H9 (cell line): ENCODE results near the gene RAB15. TPM values are rescaled to one million over a fixed set of nuclear protein-coding genes. Genes with fewer than 3 reads are reported as not detected.
A peak's percentile ranks its signal among the peaks of the same experiment; 100 is the strongest.

Experiments
- DNase-seq: peaks from one replicate; pipeline ENCODE4 v3.0.0-alpha.2; 2017
- H2AFZ ChIP-seq: one replicate; pipeline ENCODE4 v1.6.1; 2013; ENCODE audit warnings: mild to moderate bottlenecking, low read length, control low read depth, moderate library complexity
- H2AK5ac ChIP-seq: 2 replicates; pipeline ENCODE4 v1.6.1; 2013; ENCODE audit warnings: low read length, control low read depth, mixed read lengths; ENCODE audit not compliant: insufficient read length
- H2BK120ac ChIP-seq: one replicate; pipeline ENCODE4 v1.6.1; 2013; ENCODE audit warnings: low read depth, mild to moderate bottlenecking, low read length, control low read depth, inconsistent platforms; ENCODE audit not compliant: poor library complexity, severe bottlenecking
- H2BK12ac ChIP-seq: 2 replicates; pipeline ENCODE4 v1.6.1; 2013; ENCODE audit warnings: low read length, control low read depth, mixed read lengths, low read depth; ENCODE audit not compliant: insufficient read length
- H2BK15ac ChIP-seq: 2 replicates; pipeline ENCODE4 v1.6.1; 2013; ENCODE audit warnings: low read depth, low read length, control low read depth
- H2BK20ac ChIP-seq: one replicate; pipeline ENCODE4 v1.6.1; 2013; ENCODE audit warnings: low read depth, mild to moderate bottlenecking, low read length, control low read depth, inconsistent platforms; ENCODE audit not compliant: poor library complexity, severe bottlenecking
- H2BK5ac ChIP-seq: 2 replicates; pipeline ENCODE4 v1.6.1; 2013; ENCODE audit warnings: low read length, control low read depth, mixed read lengths; ENCODE audit not compliant: insufficient read length
- H3K14ac ChIP-seq: 2 replicates; pipeline ENCODE4 v1.6.1; 2013; ENCODE audit warnings: low read length, control low read depth; ENCODE audit not compliant: insufficient read depth
- H3K18ac ChIP-seq: 2 replicates; pipeline ENCODE4 v1.6.1; 2013; ENCODE audit warnings: low read depth, mild to moderate bottlenecking, mixed read lengths, low read length, control low read depth; ENCODE audit not compliant: insufficient read length
- H3K23ac ChIP-seq: 2 replicates; pipeline ENCODE4 v1.6.1; 2013; ENCODE audit warnings: low read length, control low read depth, mixed read lengths, low read depth; ENCODE audit not compliant: insufficient read length
- H3K23me2 ChIP-seq: 2 replicates; pipeline ENCODE4 v1.6.1; 2013; ENCODE audit warnings: low read depth, mild to moderate bottlenecking, mixed read lengths, low read length, control low read depth; ENCODE audit not compliant: insufficient read length, poor library complexity, severe bottlenecking
- H3K27ac ChIP-seq: 2 replicates; pipeline ENCODE4 v1.5.1; 2013; ENCODE audit warnings: low read length, control low read depth, mixed read lengths, low read depth; ENCODE audit not compliant: insufficient read length
- H3K27me3 ChIP-seq: 2 replicates; pipeline ENCODE4 v1.6.1; 2013; ENCODE audit warnings: low read length, control low read depth, inconsistent platforms; ENCODE audit not compliant: insufficient read depth
- H3K4ac ChIP-seq: 2 replicates; pipeline ENCODE4 v1.6.1; 2013; ENCODE audit warnings: low read depth, mild to moderate bottlenecking, control low read depth, inconsistent platforms, low read length, moderate library complexity
- H3K4me1 ChIP-seq: 2 replicates; pipeline ENCODE4 v1.6.1; 2013; ENCODE audit warnings: low read length, control low read depth, inconsistent platforms; ENCODE audit not compliant: insufficient read depth
- H3K4me2 ChIP-seq: 2 replicates; pipeline ENCODE4 v1.6.1; 2013; ENCODE audit warnings: low read length, control low read depth, mixed read lengths; ENCODE audit not compliant: insufficient read length, insufficient read depth
- H3K56ac ChIP-seq: 2 replicates; pipeline ENCODE4 v1.6.1; 2013; ENCODE audit warnings: low read depth, mild to moderate bottlenecking, mixed read lengths, low read length, control low read depth; ENCODE audit not compliant: insufficient read length
- H3K79me1 ChIP-seq: 2 replicates; pipeline ENCODE4 v1.6.1; 2013; ENCODE audit warnings: low read depth, mild to moderate bottlenecking, moderate library complexity, low read length, control low read depth, inconsistent platforms; ENCODE audit not compliant: insufficient read depth, poor library complexity, severe bottlenecking
- H3K79me2 ChIP-seq: 2 replicates; pipeline ENCODE4 v1.6.1; 2013; ENCODE audit warnings: low read length, control low read depth, inconsistent platforms; ENCODE audit not compliant: insufficient read depth
- H3K9ac ChIP-seq: 2 replicates; pipeline ENCODE4 v1.6.1; 2013; ENCODE audit warnings: low read length, control low read depth, mixed read lengths; ENCODE audit not compliant: insufficient read length; ENCODE audit errors: extremely low read depth
- H3K9me3 ChIP-seq: one replicate; pipeline ENCODE4 v1.6.1; 2013; ENCODE audit warnings: low read depth, low read length, inconsistent platforms; ENCODE audit not compliant: control insufficient read depth
- H3T11ph ChIP-seq: one replicate; pipeline ENCODE4 v1.6.1; 2013; ENCODE audit warnings: mild to moderate bottlenecking, low read length, control low read depth, inconsistent platforms
- H4K20me1 ChIP-seq: one replicate; pipeline ENCODE4 v1.6.1; 2013; ENCODE audit not compliant: control insufficient read depth, insufficient read length, insufficient read depth
- H4K5ac ChIP-seq: 2 replicates; pipeline ENCODE4 v1.6.1; 2013; ENCODE audit warnings: low read depth, mild to moderate bottlenecking, mixed read lengths, low read length, control low read depth; ENCODE audit not compliant: insufficient read length
- H4K8ac ChIP-seq: replicated peaks from 2 replicates; pipeline ENCODE4 v1.6.1; 2013; ENCODE audit warnings: low read length, control low read depth, mixed read lengths, low read depth; ENCODE audit not compliant: insufficient read length
- H4K91ac ChIP-seq: 2 replicates; pipeline ENCODE4 v1.6.1; 2013; ENCODE audit warnings: low read depth, mild to moderate bottlenecking, moderate library complexity, mixed read lengths, low read length, control low read depth; ENCODE audit not compliant: insufficient read length
- H3K27ac Mint-ChIP-seq, 3 experiments: 2 replicates in 2 of 3; 3 replicates in 1 of 3; pipeline ENCODE4 v1.8.0; 2020 to 2021; ENCODE audit warnings: mixed read lengths in 3 of 3, mild to moderate bottlenecking in 1 of 3, moderate library complexity in 1 of 3
- H3K27me3 Mint-ChIP-seq: 2 replicates; pipeline ENCODE4 v1.8.0; 2021; ENCODE audit warnings: low read depth, mild to moderate bottlenecking, moderate library complexity, mixed read lengths
- H3K36me3 Mint-ChIP-seq, 3 experiments: 2 replicates in 2 of 3; 3 replicates in 1 of 3; pipeline ENCODE4 v1.8.0; 2020 to 2021; ENCODE audit warnings: low read depth in 3 of 3, mixed read lengths in 3 of 3; ENCODE audit not compliant: insufficient read depth in 1 of 3
- H3K4me1 Mint-ChIP-seq, 2 experiments: 2 replicates each; pipeline ENCODE4 v1.8.0; 2020; ENCODE audit warnings: mixed read lengths in 2 of 2
- H3K4me3 Mint-ChIP-seq, 2 experiments: 2 replicates in 1 of 2; 3 replicates in 1 of 2; pipeline ENCODE4 v1.8.0; 2020 to 2021; ENCODE audit warnings: mild to moderate bottlenecking in 2 of 2, mixed read lengths in 2 of 2, moderate library complexity in 1 of 2
- H3K9me3 Mint-ChIP-seq, 2 experiments: 2 replicates in 1 of 2; 3 replicates in 1 of 2; pipeline ENCODE4 v1.8.0; 2020; ENCODE audit warnings: mild to moderate bottlenecking in 2 of 2, mixed read lengths in 2 of 2, moderate library complexity in 1 of 2
- CTCF ChIP-seq: fragments of 200-600 bp; sonication (generic); conservative IDR thresholded peaks from 3 replicates; pipeline ENCODE4 v1.8.0; 2021; ENCODE audit warnings: antibody characterized with exemption, mild to moderate bottlenecking
- WGBS: extraction: QIAGEN DNeasy Blood & Tissue Kit; methylation state at CpG from one replicate; pipeline ENCODE4 v1.1.7; 2013; ENCODE audit warnings: missing lambda C conversion rate, low lambda C conversion rate, mixed read lengths; ENCODE audit not compliant: insufficient read length; ENCODE audit errors: extremely low coverage; 5-methylcytosine and 5-hydroxymethylcytosine counted together
- total RNA-seq: library from RNA; stranded (reverse); gene quantifications from 2 replicates; pipeline ENCODE4 v1.2.1, GENCODE V29; 2021

The RAB15 gene
- total RNA-seq, 1 experiment from 2014 or later: 54.3 TPM

DNA sequence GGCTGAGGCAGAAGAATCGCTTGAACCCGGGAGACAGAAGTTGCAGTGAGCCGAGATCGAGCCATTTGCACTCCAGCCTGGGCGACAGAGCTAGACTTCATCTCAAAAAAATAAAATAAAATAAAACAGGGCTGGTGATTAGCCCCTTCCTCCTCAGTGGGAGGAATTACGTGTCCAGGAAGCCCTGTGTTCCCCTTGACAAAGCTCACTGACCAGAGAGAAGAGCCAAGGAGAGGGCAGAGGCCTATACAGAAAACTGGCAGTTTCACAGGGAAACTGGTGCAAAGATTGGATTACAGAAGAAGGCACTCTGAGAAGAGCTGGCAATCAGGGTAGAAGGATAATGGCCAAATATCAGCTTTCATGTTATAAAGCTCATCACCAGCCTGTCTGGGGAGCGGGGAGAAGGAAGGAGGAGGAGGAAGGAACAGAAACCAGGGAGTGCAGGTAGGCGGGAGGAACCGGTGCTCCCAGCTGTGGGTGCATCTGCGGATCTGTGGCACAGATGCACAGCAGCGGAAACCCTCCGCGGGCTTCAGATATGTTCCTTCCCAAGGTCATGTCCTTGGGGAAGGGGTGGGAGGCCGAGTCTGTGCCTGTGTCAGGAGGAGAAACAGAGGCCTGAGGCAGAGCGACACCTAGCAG lies 6.7 kb downstream of the RAB15 start:
- Histone ChIP-seq H3K9ac (no peak overlapping the region), H3K18ac (no peak overlapping the region), H2AFZ (no peak overlapping the region), H4K91ac (no peak overlapping the region), H2AK5ac (no peak overlapping the region), H4K5ac (no peak overlapping the region), H3K79me2 (no peaks in the 10 kb centered on the region; the same call in 1 of the 2 replicates), H3K9me3 (no peaks in the 10 kb centered on the region), H3K4me2 (no peak overlapping the region), H4K8ac (no peak overlapping the region), H3K56ac (no peak overlapping the region), H2BK120ac (no peak overlapping the region), H3K4ac (no peak overlapping the region), H2BK5ac (no peak overlapping the region), H2BK20ac (no peak overlapping the region), H2BK12ac (no peak overlapping the region), H3K4me1 (peaks cover 14% of the 10 kb centered on the region; the same call in 1 of the 2 replicates), H4K20me1 (no peaks in the 10 kb centered on the region), H3K27me3 (no peaks in the 10 kb centered on the region), H3K23ac (no peak overlapping the region), H3K23me2 (no peaks in the 10 kb centered on the region), H3T11ph (no peak overlapping the region), H3K79me1 (no peaks in the 10 kb centered on the region), H3K14ac (no peak overlapping the region), H3K27ac (no peak overlapping the region), H2BK15ac (no peak overlapping the region)
- peaks cover 43% of the 10 kb centered on the region in 2 experiments for H3K4me1 Mint-ChIP-seq
- no peaks in the 10 kb centered on the region for H3K9me3 Mint-ChIP-seq
- peaks cover 5% of the 10 kb centered on the region for H3K27me3 Mint-ChIP-seq
- peaks cover 19 to 24% (median 22%) of the 10 kb centered on the region in 3 experiments; a peak in 6 of 7 replicates for H3K36me3 Mint-ChIP-seq
- TF ChIP-seq CTCF: no peak
- WGBS: no CpG with 5 or more reads among the region's 15 CpGs
- H3K4me3 Mint-ChIP-seq: no peak overlapping the region
- DNase-seq: no peak
- 0 out of 7 replicates have a peak overlapping the region, but pooled peaks of 1 of the 3 experiments have one; percentile 5 for H3K27ac Mint-ChIP-seq
